HepG2 (cell line): ENCODE results near the gene NDST1. TPM values are rescaled to one million over a fixed set of nuclear protein-coding genes. Genes with fewer than 3 reads are reported as not detected.
A peak's percentile ranks its signal among the peaks of the same experiment; 100 is the strongest.

ENCODE experiments used
- ADNP ChIP-seq: sonication (generic); formaldehyde crosslinking; IDR thresholded peaks from 2 replicates; pipeline ENCODE4 v1.4.0; 2020; ENCODE audit warnings: missing genetic modification reagents
- CREM ChIP-seq, 2 experiments: sonication (generic) in 1 of 2; formaldehyde crosslinking in 1 of 2; IDR thresholded peaks; 2 replicates each; pipeline versions ENCODE4 v1.4.0 to v1.6.1; 2016 to 2020; ENCODE audit warnings: antibody characterized with exemption in 1 of 2, mild to moderate bottlenecking in 1 of 2, missing genetic modification reagents in 1 of 2
- GABPA ChIP-seq, 2 experiments: IDR thresholded peaks; 2 replicates each; pipeline ENCODE4 v1.6.1; 2011 to 2016; ENCODE audit warnings: low read depth in 2 of 2, low read length in 1 of 2, missing biosample characterization in 1 of 2, missing genetic modification characterization in 1 of 2
- HNRNPL ChIP-seq: fragments of 200-400 bp; formaldehyde crosslinking; IDR thresholded peaks from 2 replicates; pipeline ENCODE4 v1.6.1; 2017; ENCODE audit warnings: mild to moderate bottlenecking, low read depth, low read length
- NCOA2 ChIP-seq: sonication (generic); formaldehyde crosslinking; IDR thresholded peaks from 2 replicates; pipeline ENCODE4 v1.8.0; 2022; ENCODE audit warnings: inconsistent platforms
- NFIC ChIP-seq: IDR thresholded peaks from 2 replicates; pipeline ENCODE4 v1.6.1; 2012; ENCODE audit warnings: mild to moderate bottlenecking, low read length, inconsistent platforms
- NKX3-1 ChIP-seq: sonication (generic); formaldehyde crosslinking; IDR thresholded peaks from 2 replicates; pipeline ENCODE4 v1.5.0; 2020; ENCODE audit warnings: missing genetic modification reagents
- RNF2 ChIP-seq: fragments of 450-650 bp; conservative IDR thresholded peaks from 2 replicates; pipeline ENCODE4 v1.6.1; 2016; ENCODE audit warnings: low read depth
- SRY ChIP-seq: sonication (generic); formaldehyde crosslinking; IDR thresholded peaks from 2 replicates; pipeline ENCODE4 v1.8.0; 2022; ENCODE audit warnings: mild to moderate bottlenecking, missing genetic modification reagents
- ZNF121 ChIP-seq: sonication (generic); formaldehyde crosslinking; IDR thresholded peaks from 2 replicates; pipeline ENCODE4 v1.5.0; 2020; ENCODE audit warnings: mild to moderate bottlenecking, missing genetic modification reagents
- ZNF556 ChIP-seq: sonication (generic); formaldehyde crosslinking; IDR thresholded peaks from 2 replicates; pipeline ENCODE4 v1.4.0; 2020; ENCODE audit warnings: mild to moderate bottlenecking, missing genetic modification reagents, borderline replicate concordance
- ZSCAN25 ChIP-seq: sonication (generic); formaldehyde crosslinking; IDR thresholded peaks from 2 replicates; pipeline ENCODE4 v1.8.0; 2022; ENCODE audit warnings: mild to moderate bottlenecking, missing genetic modification reagents
- polyA plus RNA-seq, 8 experiments: library from polyadenylated mRNA; depleted of rRNA in 3 of 8; stranded (reverse) in 7 of 8; unstranded in 1 of 8; fragments of >200 nt; fragmentation: Illumina TruSeq in 4 of 8; extraction: Trizol in 4 of 8; gene quantifications; 2 replicates each; pipeline versions ENCODE4 v1.2.1 to v1.2.3, GENCODE V29; 2011 to 2016; ENCODE audit warnings: low read depth in 4 of 8, missing spikeins in 1 of 8, mixed read lengths in 1 of 8; ENCODE audit not compliant: insufficient read depth in 1 of 8
- total RNA-seq, 5 experiments: library from RNA; depleted of rRNA; stranded (reverse); fragments of >200 nt; fragmentation: Illumina TruSeq; extraction: Trizol; gene quantifications; 2 replicates each; pipeline ENCODE4 v1.2.3, GENCODE V29; 2016; ENCODE audit warnings: low read depth in 1 of 5
- TF ChIP-seq, protein P1 (sequence below): sonication (generic); formaldehyde crosslinking; IDR thresholded peaks from 2 replicates; pipeline ENCODE4 v1.5.0; 2020; ENCODE audit warnings: mild to moderate bottlenecking, missing genetic modification reagents
- TF ChIP-seq, protein P2 (sequence below): sonication (generic); formaldehyde crosslinking; IDR thresholded peaks from 2 replicates; pipeline ENCODE4 v1.5.1; 2020; ENCODE audit warnings: missing genetic modification reagents, mild to moderate bottlenecking, borderline replicate concordance
- TF ChIP-seq, protein P3 (sequence below): IDR thresholded peaks from 2 replicates; pipeline ENCODE4 v1.6.1; 2016; ENCODE audit warnings: missing compliant biosample characterization, missing genetic modification reagents, borderline replicate concordance
- TF ChIP-seq, protein P4 (sequence below): sonication (generic); formaldehyde crosslinking; conservative IDR thresholded peaks from 2 replicates; pipeline ENCODE4 v1.4.0; 2020; ENCODE audit warnings: missing genetic modification reagents
- TF ChIP-seq, protein P5 (sequence below): sonication (generic); formaldehyde crosslinking; IDR thresholded peaks from 2 replicates; pipeline ENCODE4 v1.4.0; 2020; ENCODE audit warnings: missing genetic modification reagents, borderline replicate concordance

The NDST1 gene
- total and polyA plus RNA-seq, 2 of the 13 experiments (the other 11 are each of a cell fraction or from before 2014, with no cell fraction given): 23.8 to 26.2 TPM

DNA sequence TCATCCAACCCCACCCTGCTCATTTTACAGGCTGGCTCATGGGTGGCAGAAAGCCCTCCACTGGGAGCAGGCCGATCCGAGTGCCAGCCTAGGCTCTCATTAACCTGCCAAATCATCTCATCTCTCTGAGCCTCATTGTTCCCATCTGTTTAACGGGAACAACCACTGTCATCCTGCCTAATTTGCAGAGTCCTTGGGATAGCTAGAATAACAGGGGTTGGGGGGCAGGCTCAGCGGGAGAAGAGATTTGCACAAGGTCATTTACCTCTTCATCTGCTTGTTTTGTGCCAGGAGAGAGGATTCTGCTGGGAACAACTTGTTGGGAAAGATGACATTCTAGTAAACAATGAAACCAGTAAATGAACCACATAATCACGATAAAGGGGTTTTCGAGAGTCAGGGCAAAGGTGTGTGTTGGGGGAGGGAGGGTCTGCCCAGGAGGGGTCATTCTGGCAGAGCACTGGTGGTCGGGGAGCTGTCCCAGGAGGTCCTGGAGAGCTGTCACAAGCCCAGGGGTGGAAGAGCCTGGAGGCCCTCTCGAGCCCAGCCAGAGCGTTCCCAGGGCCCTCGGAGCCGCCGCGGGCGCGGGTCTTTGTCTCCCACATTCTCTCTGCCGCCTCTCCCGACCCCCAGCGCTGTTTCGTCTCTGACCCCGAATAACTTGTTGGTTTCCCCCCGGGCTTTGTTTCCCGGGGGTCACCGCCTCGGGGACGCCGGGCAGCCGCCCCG lies 22.8 kb upstream of the NDST1 start (continued):
- TF ChIP-seq, protein P1, sequence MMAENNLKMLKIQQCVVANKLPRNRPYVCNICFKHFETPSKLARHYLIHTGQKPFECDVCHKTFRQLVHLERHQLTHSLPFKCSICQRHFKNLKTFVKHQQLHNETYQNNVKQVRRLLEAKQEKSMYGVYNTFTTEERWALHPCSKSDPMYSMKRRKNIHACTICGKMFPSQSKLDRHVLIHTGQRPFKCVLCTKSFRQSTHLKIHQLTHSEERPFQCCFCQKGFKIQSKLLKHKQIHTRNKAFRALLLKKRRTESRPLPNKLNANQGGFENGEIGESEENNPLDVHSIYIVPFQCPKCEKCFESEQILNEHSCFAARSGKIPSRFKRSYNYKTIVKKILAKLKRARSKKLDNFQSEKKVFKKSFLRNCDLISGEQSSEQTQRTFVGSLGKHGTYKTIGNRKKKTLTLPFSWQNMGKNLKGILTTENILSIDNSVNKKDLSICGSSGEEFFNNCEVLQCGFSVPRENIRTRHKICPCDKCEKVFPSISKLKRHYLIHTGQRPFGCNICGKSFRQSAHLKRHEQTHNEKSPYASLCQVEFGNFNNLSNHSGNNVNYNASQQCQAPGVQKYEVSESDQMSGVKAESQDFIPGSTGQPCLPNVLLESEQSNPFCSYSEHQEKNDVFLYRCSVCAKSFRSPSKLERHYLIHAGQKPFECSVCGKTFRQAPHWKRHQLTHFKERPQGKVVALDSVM (CRISPR knock-in tag): peak; percentile 8; the same call in 1 of the 2 replicates
- TF ChIP-seq GABPA (IDR thresholded peaks at IDR 0.05; ENCODE audit: low read depth, low read length): no peak
- no peak for TF ChIP-seq GABPA (CRISPR knock-in tag; IDR thresholded peaks at IDR 0.05; ENCODE audit: low read depth)
- TF ChIP-seq SRY (CRISPR knock-in tag): no peak
- TF ChIP-seq, protein P2, sequence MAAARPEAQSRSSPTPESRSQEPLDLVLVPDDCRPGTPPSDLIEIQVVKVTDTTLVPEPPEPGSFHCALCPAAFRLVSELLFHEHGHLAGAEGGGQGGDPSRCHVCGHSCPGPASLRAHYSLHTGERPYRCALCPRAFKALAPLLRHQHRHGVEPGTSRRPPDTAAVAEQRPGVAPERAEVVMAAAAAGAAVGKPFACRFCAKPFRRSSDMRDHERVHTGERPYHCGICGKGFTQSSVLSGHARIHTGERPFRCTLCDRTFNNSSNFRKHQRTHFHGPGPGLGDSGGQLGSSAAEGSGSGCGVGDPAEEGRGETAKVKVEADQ: no peak
- no peak for TF ChIP-seq ZSCAN25
- TF ChIP-seq ZNF121 (CRISPR knock-in tag): no peak
- TF ChIP-seq NFIC: peak; percentile 14; the same call in 1 of the 2 replicates
- peak; percentile 64; the same call in 1 of the 2 replicates for TF ChIP-seq NCOA2 (CRISPR knock-in tag)
- TF ChIP-seq ADNP (CRISPR knock-in tag): peak; percentile 88; the same call in 1 of the 2 replicates
- TF ChIP-seq, protein P3, sequence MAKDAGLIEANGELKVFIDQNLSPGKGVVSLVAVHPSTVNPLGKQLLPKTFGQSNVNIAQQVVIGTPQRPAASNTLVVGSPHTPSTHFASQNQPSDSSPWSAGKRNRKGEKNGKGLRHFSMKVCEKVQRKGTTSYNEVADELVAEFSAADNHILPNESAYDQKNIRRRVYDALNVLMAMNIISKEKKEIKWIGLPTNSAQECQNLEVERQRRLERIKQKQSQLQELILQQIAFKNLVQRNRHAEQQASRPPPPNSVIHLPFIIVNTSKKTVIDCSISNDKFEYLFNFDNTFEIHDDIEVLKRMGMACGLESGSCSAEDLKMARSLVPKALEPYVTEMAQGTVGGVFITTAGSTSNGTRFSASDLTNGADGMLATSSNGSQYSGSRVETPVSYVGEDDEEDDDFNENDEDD (CRISPR knock-in tag): no peak
- TF ChIP-seq, protein P4, sequence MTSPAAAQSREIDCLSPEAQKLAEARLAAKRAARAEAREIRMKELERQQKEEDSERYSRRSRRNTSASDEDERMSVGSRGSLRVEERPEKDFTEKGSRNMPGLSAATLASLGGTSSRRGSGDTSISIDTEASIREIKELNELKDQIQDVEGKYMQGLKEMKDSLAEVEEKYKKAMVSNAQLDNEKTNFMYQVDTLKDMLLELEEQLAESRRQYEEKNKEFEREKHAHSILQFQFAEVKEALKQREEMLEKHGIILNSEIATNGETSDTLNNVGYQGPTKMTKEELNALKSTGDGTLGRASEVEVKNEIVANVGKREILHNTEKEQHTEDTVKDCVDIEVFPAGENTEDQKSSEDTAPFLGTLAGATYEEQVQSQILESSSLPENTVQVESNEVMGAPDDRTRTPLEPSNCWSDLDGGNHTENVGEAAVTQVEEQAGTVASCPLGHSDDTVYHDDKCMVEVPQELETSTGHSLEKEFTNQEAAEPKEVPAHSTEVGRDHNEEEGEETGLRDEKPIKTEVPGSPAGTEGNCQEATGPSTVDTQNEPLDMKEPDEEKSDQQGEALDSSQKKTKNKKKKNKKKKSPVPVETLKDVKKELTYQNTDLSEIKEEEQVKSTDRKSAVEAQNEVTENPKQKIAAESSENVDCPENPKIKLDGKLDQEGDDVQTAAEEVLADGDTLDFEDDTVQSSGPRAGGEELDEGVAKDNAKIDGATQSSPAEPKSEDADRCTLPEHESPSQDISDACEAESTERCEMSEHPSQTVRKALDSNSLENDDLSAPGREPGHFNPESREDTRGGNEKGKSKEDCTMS (CRISPR knock-in tag): no peak
- no peak for TF ChIP-seq NKX3-1 (CRISPR knock-in tag)
- TF ChIP-seq, protein P5, sequence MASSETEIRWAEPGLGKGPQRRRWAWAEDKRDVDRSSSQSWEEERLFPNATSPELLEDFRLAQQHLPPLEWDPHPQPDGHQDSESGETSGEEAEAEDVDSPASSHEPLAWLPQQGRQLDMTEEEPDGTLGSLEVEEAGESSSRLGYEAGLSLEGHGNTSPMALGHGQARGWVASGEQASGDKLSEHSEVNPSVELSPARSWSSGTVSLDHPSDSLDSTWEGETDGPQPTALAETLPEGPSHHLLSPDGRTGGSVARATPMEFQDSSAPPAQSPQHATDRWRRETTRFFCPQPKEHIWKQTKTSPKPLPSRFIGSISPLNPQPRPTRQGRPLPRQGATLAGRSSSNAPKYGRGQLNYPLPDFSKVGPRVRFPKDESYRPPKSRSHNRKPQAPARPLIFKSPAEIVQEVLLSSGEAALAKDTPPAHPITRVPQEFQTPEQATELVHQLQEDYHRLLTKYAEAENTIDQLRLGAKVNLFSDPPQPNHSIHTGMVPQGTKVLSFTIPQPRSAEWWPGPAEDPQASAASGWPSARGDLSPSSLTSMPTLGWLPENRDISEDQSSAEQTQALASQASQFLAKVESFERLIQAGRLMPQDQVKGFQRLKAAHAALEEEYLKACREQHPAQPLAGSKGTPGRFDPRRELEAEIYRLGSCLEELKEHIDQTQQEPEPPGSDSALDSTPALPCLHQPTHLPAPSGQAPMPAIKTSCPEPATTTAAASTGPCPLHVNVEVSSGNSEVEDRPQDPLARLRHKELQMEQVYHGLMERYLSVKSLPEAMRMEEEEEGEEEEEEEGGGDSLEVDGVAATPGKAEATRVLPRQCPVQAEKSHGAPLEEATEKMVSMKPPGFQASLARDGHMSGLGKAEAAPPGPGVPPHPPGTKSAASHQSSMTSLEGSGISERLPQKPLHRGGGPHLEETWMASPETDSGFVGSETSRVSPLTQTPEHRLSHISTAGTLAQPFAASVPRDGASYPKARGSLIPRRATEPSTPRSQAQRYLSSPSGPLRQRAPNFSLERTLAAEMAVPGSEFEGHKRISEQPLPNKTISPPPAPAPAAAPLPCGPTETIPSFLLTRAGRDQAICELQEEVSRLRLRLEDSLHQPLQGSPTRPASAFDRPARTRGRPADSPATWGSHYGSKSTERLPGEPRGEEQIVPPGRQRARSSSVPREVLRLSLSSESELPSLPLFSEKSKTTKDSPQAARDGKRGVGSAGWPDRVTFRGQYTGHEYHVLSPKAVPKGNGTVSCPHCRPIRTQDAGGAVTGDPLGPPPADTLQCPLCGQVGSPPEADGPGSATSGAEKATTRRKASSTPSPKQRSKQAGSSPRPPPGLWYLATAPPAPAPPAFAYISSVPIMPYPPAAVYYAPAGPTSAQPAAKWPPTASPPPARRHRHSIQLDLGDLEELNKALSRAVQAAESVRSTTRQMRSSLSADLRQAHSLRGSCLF (CRISPR knock-in tag): no peak
- TF ChIP-seq CREM (IDR thresholded peaks at IDR 0.05): peak; percentile 34; the same call in 1 of the 2 replicates
- no peak for TF ChIP-seq CREM (CRISPR knock-in tag; IDR thresholded peaks at IDR 0.05)
- TF ChIP-seq ZNF556 (CRISPR knock-in tag): no peak
- TF ChIP-seq HNRNPL: 0 out of 2 replicates have a peak, but pooled peaks have one; percentile 35
- no peak for TF ChIP-seq RNF2
